Activated T-helper 2 cell treated with anti-CD3 and anti-CD28 coated beads, Interferon-gamma antibody, Interleukin-2, Interleukin-4, amounts not matched to agents 10 μg/mL and 5 μg/mL and 100 μg/mL, durations not matched to agents 14 hours and 24 hours and 36 hours (primary cell): Measurements from ENCODE around the gene PLA2G2F. TPM values are rescaled to one million over a fixed set of nuclear protein-coding genes. Genes with fewer than 3 reads are reported as not detected.

Experiments used
- DNase-seq: peaks from one replicate; pipeline ENCODE4 v3.0.0; 2021; ENCODE audit warnings: low spot score
- H3K27ac Mint-ChIP-seq: one replicate; pipeline ENCODE4 v1.8.0; 2021; ENCODE audit warnings: mixed read lengths
- H3K27me3 Mint-ChIP-seq: one replicate; pipeline ENCODE4 v1.8.0; 2021; ENCODE audit warnings: low read depth, mixed read lengths
- H3K36me3 Mint-ChIP-seq: one replicate; pipeline ENCODE4 v1.8.0; 2021; ENCODE audit warnings: low read depth, mixed read lengths
- H3K4me1 Mint-ChIP-seq: one replicate; pipeline ENCODE4 v1.8.0; 2021; ENCODE audit warnings: low read depth, mixed read lengths
- H3K4me3 Mint-ChIP-seq: one replicate; pipeline ENCODE4 v1.8.0; 2021; ENCODE audit warnings: low read depth, mild to moderate bottlenecking, moderate library complexity, mixed read lengths
- H3K9me3 Mint-ChIP-seq: one replicate; pipeline ENCODE4 v1.8.0; 2021; ENCODE audit warnings: mixed read lengths
- intact Hi-C: fragments of 100-400 bp; cut with micrococcal nuclease; formaldehyde crosslinking; loops from one replicate; pipeline ENCODE4 v1.15.1; 2023
- total RNA-seq: library from RNA; stranded (reverse); gene quantifications from 2 replicates; pipeline ENCODE4 v1.2.3, GENCODE V29; 2022

The PLA2G2F gene, protein sequence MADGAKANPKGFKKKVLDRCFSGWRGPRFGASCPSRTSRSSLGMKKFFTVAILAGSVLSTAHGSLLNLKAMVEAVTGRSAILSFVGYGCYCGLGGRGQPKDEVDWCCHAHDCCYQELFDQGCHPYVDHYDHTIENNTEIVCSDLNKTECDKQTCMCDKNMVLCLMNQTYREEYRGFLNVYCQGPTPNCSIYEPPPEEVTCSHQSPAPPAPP
- not detected in 2 replicates for total RNA-seq

DNA sequence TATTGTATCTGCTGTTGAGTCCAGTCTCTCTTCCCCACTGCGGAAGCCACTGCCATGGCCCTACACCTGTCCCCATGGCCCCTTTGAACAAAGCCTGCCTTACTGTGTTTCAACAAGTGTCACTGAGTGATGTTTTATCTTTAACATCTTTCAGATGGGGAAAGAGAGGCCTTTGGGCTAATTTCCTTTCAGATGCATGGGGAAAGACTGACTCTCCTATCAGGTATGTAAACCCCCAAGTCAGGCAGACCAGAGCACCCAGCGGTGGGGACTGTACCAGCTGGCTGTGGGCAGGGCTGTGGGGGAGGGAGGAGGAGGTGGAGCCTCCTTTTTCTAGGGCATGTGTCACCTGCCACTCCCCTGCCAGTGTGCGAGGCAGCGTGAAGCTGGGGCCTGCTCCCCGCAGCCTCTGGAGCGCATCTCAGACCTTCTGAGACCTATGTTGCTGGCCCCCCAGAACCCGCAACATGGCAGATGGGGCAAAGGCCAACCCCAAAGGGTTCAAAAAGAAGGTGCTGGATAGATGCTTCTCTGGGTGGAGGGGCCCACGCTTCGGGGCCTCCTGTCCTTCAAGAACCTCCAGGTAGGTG lies at the start of gene PLA2G2F:
Gene PLA2G2F, plus strand, starts transcription at position 363 of the 590 bp plus-strand sequence. Its CDS starts 105 bp downstream, at position 468.
- no peaks in the 10 kb centered on the region for H3K9me3 Mint-ChIP-seq
- no peak for DNase-seq
- no peaks in the 10 kb centered on the region for H3K4me1 Mint-ChIP-seq
- H3K27ac Mint-ChIP-seq: no peak within 1 kb of the TSS
- no peaks in the 10 kb centered on the region for H3K36me3 Mint-ChIP-seq
- peaks cover 5% of the 10 kb centered on the region for H3K27me3 Mint-ChIP-seq
- no peak within 1 kb of the TSS for H3K4me3 Mint-ChIP-seq
- intact Hi-C loops: no loop called here

DNA sequence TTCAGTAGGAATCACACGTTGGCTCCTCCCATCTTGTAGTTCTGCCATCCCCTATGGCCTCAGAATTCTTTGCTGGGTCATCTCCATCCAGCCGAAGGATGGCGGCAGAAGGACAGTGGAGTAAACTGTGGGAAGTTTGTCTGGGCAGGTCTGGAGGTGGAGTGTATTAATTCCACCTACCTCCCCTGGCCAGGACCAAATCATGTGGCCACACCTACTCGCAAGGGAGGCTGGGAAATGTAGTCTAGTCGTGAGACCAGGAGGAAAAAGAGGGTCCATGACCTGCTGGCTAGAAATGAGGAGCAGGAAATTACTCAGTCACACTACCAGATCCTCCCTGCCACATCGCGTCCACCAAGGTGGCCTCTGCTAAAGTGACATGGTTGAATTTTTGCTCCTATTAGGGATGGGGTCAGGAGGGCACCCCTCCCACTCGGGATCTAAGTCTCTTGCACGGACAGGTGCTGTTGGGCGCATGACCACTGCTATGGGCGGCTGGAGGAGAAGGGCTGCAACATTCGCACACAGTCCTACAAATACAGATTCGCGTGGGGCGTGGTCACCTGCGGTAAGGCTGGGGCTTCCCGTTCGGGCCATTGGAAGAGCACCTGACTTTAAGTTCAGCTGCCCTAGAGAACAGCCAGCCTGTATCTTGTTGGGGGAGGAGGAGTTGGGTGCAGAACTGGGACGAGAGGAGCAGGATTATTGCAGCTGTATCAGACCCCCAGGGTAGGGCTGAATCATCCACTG lies 49.6 kb upstream of the PLA2G2F start:
- H3K27me3 Mint-ChIP-seq: no peaks in the 10 kb centered on the region
- intact Hi-C loops: no loop called here
- no peaks in the 10 kb centered on the region for H3K4me1 Mint-ChIP-seq
- no peak overlapping the region for H3K4me3 Mint-ChIP-seq
- H3K9me3 Mint-ChIP-seq: no peaks in the 10 kb centered on the region
- H3K36me3 Mint-ChIP-seq: no peaks in the 10 kb centered on the region
- no peak for DNase-seq
- H3K27ac Mint-ChIP-seq: no peak overlapping the region

DNA sequence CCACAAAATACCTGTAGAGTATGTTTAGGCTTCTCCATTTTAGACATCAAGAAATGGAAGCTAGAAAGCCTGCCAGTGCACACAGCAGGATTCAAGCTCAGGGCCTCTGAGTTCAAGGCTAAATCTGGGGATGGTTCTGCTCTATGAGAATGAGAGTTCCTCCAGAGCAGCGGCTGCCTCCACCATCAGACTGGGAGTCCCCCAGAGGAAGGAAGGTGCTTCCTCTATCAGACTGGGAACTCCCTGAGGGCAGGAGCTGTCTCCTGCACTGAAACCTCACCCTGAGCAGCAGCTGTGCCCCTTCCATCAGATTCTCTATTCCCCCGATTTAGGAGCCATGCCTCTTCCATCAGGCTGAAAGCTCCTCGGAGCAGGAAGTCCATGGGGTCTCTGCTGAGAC lies 49.0 kb upstream of the PLA2G2F start:
- Mint-ChIP-seq H3K4me3 (no peak overlapping the region), H3K27me3 (peaks cover 3% of the 10 kb centered on the region), H3K9me3 (no peaks in the 10 kb centered on the region), H3K4me1 (no peaks in the 10 kb centered on the region), H3K36me3 (no peaks in the 10 kb centered on the region), H3K27ac (no peak overlapping the region)
- intact Hi-C loops: no loop called here
- no peak for DNase-seq

DNA sequence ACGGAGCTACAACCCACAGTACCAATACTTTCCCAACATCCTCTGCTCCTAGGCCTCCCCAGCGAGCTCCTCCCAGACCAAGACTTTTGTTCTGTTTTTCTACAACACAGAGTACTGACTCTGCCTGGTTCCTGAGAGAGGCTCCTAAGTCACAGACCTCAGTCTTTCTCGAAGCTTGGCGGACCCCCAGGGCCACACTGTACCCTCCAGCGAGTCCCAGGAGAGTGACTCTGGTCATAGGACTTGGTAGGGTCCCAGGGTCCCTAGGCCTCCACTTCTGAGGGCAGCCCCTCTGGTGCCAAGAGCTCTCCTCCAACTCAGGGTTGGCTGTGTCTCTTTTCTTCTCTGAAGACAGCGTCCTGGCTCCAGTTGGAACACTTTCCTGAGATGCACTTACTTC lies 48.5 kb upstream of the PLA2G2F start:
- H3K27ac Mint-ChIP-seq: no peak overlapping the region
- H3K4me1 Mint-ChIP-seq: no peaks in the 10 kb centered on the region
- intact Hi-C loops: no loop called here
- no peak for DNase-seq
- peaks cover 4% of the 10 kb centered on the region for H3K27me3 Mint-ChIP-seq
- no peak overlapping the region for H3K4me3 Mint-ChIP-seq
- no peaks in the 10 kb centered on the region for H3K36me3 Mint-ChIP-seq
- no peaks in the 10 kb centered on the region for H3K9me3 Mint-ChIP-seq

DNA sequence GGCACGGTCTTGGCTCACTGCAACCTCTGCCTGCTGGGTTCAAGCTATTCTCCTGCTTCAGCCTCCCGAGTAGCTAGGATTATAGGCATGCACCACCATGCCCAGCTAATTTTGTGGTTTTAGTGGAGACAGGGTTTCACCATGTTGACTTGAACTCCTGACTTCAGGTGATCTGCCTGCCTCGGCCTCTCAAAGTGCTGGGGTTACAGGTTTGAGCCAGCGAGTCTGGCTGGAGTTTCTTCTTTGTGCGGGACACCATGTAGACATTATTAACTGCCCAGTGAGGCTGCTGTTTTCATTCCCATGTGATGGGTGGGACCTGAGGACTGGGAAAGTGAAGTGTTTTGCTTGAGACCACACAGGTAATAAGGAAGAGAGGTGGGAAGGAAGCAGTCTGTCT lies 45.8 kb upstream of the PLA2G2F start:
- Mint-ChIP-seq H3K27me3 (peaks cover 4% of the 10 kb centered on the region), H3K4me1 (no peaks in the 10 kb centered on the region), H3K27ac (no peak overlapping the region), H3K36me3 (no peaks in the 10 kb centered on the region), H3K4me3 (no peak overlapping the region), H3K9me3 (no peaks in the 10 kb centered on the region)
- no peak for DNase-seq
- intact Hi-C loops: no loop called here

DNA sequence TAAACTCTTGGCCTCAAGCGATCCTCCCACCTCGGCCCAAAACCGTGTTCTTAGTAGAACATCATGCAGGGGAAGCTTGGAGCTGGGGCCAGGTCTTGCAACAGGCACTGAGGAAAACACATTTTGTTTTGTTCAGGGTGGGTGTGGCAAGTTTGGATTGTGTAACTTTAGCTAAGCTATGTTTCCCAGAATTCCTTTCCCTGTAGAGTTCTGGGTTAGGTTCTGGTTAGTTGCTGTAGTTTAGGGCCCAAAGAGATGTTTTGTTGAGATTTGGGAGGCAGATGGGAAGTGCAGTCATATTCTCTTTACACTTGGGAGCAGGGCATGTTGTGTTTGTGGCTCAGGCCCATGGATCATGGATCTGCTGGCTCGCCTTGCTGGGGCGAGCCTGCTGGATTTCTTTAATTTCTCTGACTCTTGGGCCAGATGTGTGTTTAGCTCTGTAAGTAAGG lies 45.2 kb upstream of the PLA2G2F start:
- no peaks in the 10 kb centered on the region for H3K9me3 Mint-ChIP-seq
- H3K4me3 Mint-ChIP-seq: no peak overlapping the region

DNA sequence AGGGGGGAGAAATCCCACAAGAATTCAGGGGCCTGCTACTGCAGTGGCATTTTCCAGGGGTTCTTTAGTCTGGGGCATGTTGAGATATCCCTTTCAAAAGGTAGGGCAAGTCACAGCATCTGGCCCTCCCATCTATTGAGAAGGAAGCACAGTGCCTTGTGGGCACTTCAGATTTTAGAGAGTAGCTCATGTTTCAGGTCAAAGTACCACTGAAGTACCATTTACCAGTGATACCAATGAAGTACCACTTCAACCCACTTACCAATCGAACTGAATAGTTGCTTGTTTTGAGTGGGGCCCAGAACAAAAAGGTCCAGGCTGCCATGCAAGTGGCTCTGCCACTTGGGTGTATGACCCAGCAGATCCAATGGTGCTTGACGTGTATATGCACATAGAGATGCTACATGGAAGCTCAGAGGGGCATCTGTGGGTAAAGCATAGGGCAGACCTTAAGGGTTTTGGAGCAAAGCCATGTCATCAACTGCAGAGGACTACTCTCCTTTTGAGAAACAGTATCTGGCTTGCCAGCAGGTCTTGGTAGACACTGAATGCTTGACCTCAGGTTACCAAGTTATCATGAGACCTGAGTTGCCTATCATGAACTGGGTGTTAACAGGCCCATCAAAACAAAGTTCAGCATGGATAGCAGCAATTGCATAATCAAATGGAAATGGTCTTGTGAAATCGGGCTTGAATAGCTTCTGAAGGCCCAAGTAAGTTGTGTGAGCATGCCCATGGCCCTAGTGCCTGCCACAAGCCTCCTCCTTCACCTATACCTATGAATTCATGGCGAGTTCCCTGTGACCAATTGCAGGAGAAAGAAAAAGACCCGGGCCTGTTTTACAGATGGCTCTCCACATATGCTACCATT lies 43.3 kb upstream of the PLA2G2F start:
- intact Hi-C loops: no loop called here
- no peaks in the 10 kb centered on the region for H3K4me1 Mint-ChIP-seq
- no peak overlapping the region for H3K4me3 Mint-ChIP-seq

More for the DNA sequence above, 45.2 kb upstream of the PLA2G2F start:
- H3K36me3 Mint-ChIP-seq: no peaks in the 10 kb centered on the region
- intact Hi-C loops: no loop called here
- H3K4me1 Mint-ChIP-seq: no peaks in the 10 kb centered on the region
- no peak overlapping the region for H3K27ac Mint-ChIP-seq
- peaks cover 4% of the 10 kb centered on the region for H3K27me3 Mint-ChIP-seq
- DNase-seq: no peak

DNA sequence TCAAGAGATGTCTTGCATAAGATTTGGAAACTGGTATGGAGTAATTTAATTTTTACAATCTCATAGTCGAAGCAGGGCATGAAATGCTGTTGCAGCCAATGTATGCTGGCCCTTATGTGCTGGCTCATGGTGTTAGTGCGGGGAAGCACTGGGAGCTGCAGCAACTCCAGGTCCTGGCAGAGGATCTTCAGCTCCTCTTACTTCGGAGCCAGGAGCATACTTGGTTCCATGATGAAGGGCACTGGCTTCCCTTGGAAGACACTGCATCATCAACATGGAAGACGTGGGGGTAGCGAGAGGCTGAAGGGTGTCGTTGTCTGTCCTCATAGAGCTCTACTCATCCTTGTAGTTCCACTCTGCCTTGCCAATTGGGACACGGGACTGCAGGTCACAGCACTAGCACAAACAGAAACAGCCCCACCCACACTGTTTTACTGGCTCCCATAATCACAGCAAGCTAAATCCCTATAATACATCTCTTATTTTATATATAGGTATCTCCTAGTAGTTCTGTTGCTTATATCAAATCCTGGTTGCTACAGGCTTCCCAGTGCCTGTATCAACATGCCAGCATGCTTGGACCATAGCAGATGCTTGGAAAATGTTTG lies 42.2 kb upstream of the PLA2G2F start:
- peaks cover 4% of the 10 kb centered on the region for H3K27me3 Mint-ChIP-seq
- intact Hi-C loops: no loop called here
- no peaks in the 10 kb centered on the region for H3K9me3 Mint-ChIP-seq
- no peaks in the 10 kb centered on the region for H3K36me3 Mint-ChIP-seq
- DNase-seq: no peak
- no peak overlapping the region for H3K4me3 Mint-ChIP-seq
- no peak overlapping the region for H3K27ac Mint-ChIP-seq
- H3K4me1 Mint-ChIP-seq: no peaks in the 10 kb centered on the region

More for the DNA sequence above, 43.3 kb upstream of the PLA2G2F start:
- Mint-ChIP-seq H3K36me3 (no peaks in the 10 kb centered on the region), H3K9me3 (no peaks in the 10 kb centered on the region), H3K27ac (no peak overlapping the region), H3K27me3 (peaks cover 4% of the 10 kb centered on the region)
- no peak for DNase-seq

DNA sequence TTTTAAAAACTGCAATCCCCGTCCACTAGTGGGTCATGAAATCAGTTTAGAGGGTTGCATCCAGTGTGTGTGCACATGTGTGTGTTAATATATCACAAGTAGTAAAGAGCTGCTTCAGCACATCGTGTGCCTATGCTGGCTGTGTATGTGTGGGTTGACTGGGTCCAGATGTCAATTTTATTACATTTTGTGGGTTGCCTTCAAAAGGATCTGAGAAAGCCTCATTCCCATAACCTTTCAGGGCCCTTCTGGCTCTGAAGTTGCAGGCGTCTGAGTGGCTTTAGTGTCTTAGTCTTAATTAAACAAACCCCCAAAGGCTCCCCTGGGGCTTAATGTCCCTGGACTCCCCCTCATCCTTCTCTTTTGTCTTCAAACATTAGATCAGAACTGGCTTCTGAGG lies 39.6 kb upstream of the PLA2G2F start:
- H3K9me3 Mint-ChIP-seq: no peaks in the 10 kb centered on the region
- no peaks in the 10 kb centered on the region for H3K36me3 Mint-ChIP-seq
- H3K4me3 Mint-ChIP-seq: no peak overlapping the region
- peaks cover 8% of the 10 kb centered on the region for H3K27me3 Mint-ChIP-seq
- no peak overlapping the region for H3K27ac Mint-ChIP-seq
- H3K4me1 Mint-ChIP-seq: no peaks in the 10 kb centered on the region
- DNase-seq: no peak
- intact Hi-C loops: no loop called here

DNA sequence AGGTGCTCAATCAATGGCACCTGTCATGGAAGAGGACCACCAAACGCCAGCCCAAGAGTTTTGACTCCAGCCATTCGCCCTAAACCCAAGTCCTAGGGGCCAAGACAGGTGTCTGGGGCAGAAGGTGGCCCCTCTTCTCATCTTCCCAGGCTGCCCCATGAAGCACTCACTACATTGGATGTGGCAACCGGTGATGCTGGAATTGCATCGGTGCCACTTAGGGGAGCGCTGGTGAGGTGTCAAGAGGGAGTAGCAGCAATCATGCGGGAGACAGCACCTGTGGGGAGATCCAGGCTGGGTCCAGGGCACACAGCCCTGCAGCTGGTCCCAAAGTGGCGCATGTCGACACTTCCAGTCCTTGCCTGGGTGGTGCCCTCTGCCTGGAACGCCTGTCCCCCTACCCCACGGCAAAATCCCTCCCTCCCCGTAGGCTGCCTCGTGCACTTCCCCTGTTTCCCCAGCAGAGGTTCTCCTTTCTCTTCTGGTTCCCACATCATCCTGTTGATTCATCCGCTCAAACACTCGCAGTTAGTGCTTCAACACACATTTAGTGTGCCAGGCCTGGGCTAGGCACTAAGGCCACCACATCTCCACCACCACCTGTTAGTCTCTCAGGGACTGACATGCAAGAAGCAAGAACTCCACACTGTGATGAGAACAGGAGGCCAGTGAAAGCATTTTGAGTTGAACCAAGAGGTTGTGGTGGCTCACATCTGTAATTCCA lies 38.3 kb upstream of the PLA2G2F start:
- intact Hi-C loops: no loop called here
- Mint-ChIP-seq H3K36me3 (no peaks in the 10 kb centered on the region), H3K27me3 (peaks cover 6% of the 10 kb centered on the region), H3K9me3 (no peaks in the 10 kb centered on the region), H3K4me3 (no peak overlapping the region), H3K4me1 (no peaks in the 10 kb centered on the region), H3K27ac (no peak overlapping the region)
- DNase-seq: no peak

DNA sequence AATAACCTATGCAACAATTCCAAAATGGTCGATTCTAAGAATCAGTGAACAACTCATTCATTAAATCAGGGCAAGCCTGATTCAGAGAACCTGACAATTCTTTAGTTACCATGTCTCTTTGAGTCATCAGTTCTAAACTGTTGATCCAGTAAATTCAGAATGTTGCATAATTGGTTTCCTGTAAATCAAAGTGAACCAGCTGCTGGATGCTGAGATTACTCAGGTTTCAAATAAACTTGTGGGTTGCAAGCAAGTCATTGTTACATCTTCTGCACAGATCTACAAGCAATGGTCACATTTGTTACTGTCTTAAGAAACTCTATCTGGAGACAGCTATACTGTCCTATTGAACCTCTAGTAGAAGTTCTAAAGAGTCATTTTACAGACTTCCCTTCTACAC lies 36.2 kb upstream of the PLA2G2F start:
- Mint-ChIP-seq H3K27me3 (peaks cover 11% of the 10 kb centered on the region), H3K9me3 (no peaks in the 10 kb centered on the region), H3K4me3 (no peak overlapping the region), H3K27ac (no peak overlapping the region), H3K36me3 (no peaks in the 10 kb centered on the region), H3K4me1 (no peaks in the 10 kb centered on the region)
- no peak for DNase-seq
- intact Hi-C loops: no loop called here

DNA sequence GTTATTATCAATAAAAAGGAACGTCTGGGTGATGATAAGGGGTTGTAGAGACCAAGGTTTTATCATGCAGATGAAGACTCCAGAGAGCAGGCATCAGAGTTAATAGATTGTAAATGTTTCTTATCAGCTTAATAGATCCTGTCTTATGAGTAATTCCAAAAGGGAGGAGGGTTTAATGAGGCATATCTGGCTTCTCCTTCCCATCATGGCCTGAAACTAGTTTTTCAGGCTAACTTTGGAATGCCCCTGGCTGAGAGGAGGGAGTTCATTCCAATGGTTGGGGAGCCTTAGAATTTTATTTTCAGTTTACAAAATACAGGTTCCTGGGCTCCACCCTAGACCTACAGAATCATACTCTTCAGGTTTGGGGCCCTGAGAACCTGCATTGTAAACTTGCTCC lies 33.3 kb upstream of the PLA2G2F start:
- H3K4me3 Mint-ChIP-seq: no peak overlapping the region
- no peaks in the 10 kb centered on the region for H3K9me3 Mint-ChIP-seq
- H3K27me3 Mint-ChIP-seq: peaks cover 15% of the 10 kb centered on the region
- no peaks in the 10 kb centered on the region for H3K36me3 Mint-ChIP-seq
- intact Hi-C loops: no loop called here
- H3K4me1 Mint-ChIP-seq: no peaks in the 10 kb centered on the region
- no peak overlapping the region for H3K27ac Mint-ChIP-seq
- DNase-seq: no peak
